Activated naive CD8-positive, alpha-beta T cell treated with anti-CD3 and anti-CD28 coated beads for 36 hours (primary cell): ENCODE results near the gene TSSK2. TPM values are rescaled to one million over a fixed set of nuclear protein-coding genes. Genes with fewer than 3 reads are reported as not detected.

Experiments
- DNase-seq: peaks from one replicate; pipeline ENCODE4 v3.0.0; 2021
- H3K27ac Mint-ChIP-seq: one replicate; pipeline ENCODE4 v1.8.0; 2022; ENCODE audit warnings: mild to moderate bottlenecking, moderate library complexity, mixed read lengths
- H3K27me3 Mint-ChIP-seq: one replicate; pipeline ENCODE4 v1.8.0; 2022; ENCODE audit warnings: mild to moderate bottlenecking, mixed read lengths
- H3K36me3 Mint-ChIP-seq: one replicate; pipeline ENCODE4 v1.8.0; 2021; ENCODE audit warnings: mild to moderate bottlenecking, mixed read lengths
- H3K4me1 Mint-ChIP-seq: one replicate; pipeline ENCODE4 v1.8.0; 2021; ENCODE audit warnings: mixed read lengths
- H3K4me3 Mint-ChIP-seq: one replicate; pipeline ENCODE4 v1.8.0; 2022; ENCODE audit warnings: mild to moderate bottlenecking, moderate library complexity, mixed read lengths
- H3K9me3 Mint-ChIP-seq: one replicate; pipeline ENCODE4 v1.8.0; 2022; ENCODE audit warnings: mixed read lengths
- total RNA-seq, 2 experiments: library from RNA; stranded (reverse); gene quantifications; one replicate each; pipeline ENCODE4 v1.2.3, GENCODE V29; 2021

Gene TSSK2
- total RNA-seq, 2 experiments from 2014 or later = not detected

GRCh38 chr22:19126309-19127273 is 4.5 kb upstream of the TSSK2 start:
- Mint-ChIP-seq H3K36me3 (no peaks in the 10 kb centered on the region), H3K27me3 (no peaks in the 10 kb centered on the region), H3K4me1 (peaks cover 8% of the 10 kb centered on the region), H3K9me3 (no peaks in the 10 kb centered on the region), H3K4me3 (no peak overlapping the region), H3K27ac (no peak overlapping the region)
- DNase-seq = no peak

GRCh38 chr22:19127329-19128008 is 3.6 kb upstream of the TSSK2 start:
- Mint-ChIP-seq H3K36me3 (no peaks in the 10 kb centered on the region), H3K27ac (no peak overlapping the region), H3K4me3 (no peak overlapping the region), H3K27me3 (no peaks in the 10 kb centered on the region), H3K9me3 (no peaks in the 10 kb centered on the region), H3K4me1 (peaks cover 7% of the 10 kb centered on the region)
- DNase-seq = no peak

DNA sequence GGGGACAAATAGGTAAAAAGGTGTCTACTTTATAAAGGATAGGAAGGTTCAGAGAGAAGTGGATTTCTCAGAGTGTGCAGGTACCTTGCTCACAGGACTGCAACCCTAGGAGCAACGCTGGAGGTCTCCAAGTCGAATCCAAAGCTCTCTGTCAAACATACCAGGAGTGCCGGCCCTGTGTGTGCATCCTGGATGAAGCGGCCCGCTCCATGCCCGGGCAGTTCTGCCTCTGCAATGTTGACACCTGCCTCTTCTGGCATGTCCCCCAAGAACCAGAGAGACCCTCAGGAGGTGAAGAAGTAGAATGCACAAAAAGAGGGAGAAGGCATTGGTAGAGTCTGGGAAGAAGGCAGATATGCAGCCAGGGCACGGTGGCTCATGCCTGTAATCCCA is 3.1 kb upstream of the TSSK2 start:
- Mint-ChIP-seq H3K4me3 (no peak overlapping the region), H3K4me1 (peaks cover 3% of the 10 kb centered on the region), H3K27ac (no peak overlapping the region), H3K9me3 (no peaks in the 10 kb centered on the region), H3K36me3 (no peaks in the 10 kb centered on the region), H3K27me3 (no peaks in the 10 kb centered on the region)
- DNase-seq = no peak

GRCh38 chr22:19128946-19129727 is 2.0 kb upstream of the TSSK2 start:
- Mint-ChIP-seq H3K4me1 (no peaks in the 10 kb centered on the region), H3K27ac (no peak overlapping the region), H3K9me3 (no peaks in the 10 kb centered on the region), H3K36me3 (peaks cover 2% of the 10 kb centered on the region), H3K4me3 (no peak overlapping the region), H3K27me3 (no peaks in the 10 kb centered on the region)
- DNase-seq = no peak

- no peak for DNase-seq
- no peaks in the 10 kb centered on the region for H3K27me3 Mint-ChIP-seq
- H3K4me3 Mint-ChIP-seq = no peak overlapping the region
- peaks cover 4% of the 10 kb centered on the region for H3K36me3 Mint-ChIP-seq
- no peaks in the 10 kb centered on the region for H3K4me1 Mint-ChIP-seq
- no peaks in the 10 kb centered on the region for H3K9me3 Mint-ChIP-seq
- no peak overlapping the region for H3K27ac Mint-ChIP-seq
Observed at GRCh38 chr22:19129871-19130270, 1.2 kb upstream of the TSSK2 start.

- Mint-ChIP-seq H3K9me3 (no peaks in the 10 kb centered on the region), H3K4me1 (peaks cover 2% of the 10 kb centered on the region), H3K27me3 (no peaks in the 10 kb centered on the region), H3K4me3 (no peak overlapping the region), H3K36me3 (peaks cover 14% of the 10 kb centered on the region), H3K27ac (no peak overlapping the region)
- no peak for DNase-seq
Observed at GRCh38 chr22:19131685-19132015, 542 bp downstream of the TSSK2 start.

DNA sequence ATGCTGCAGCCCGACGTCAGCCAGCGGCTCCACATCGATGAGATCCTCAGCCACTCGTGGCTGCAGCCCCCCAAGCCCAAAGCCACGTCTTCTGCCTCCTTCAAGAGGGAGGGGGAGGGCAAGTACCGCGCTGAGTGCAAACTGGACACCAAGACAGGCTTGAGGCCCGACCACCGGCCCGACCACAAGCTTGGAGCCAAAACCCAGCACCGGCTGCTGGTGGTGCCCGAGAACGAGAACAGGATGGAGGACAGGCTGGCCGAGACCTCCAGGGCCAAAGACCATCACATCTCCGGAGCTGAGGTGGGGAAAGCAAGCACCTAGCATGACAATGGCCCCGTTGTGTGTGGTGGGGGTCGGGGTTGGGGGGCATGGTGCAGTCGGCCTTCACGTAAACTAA is 1.0 kb downstream of the TSSK2 start:
- no peaks in the 10 kb centered on the region for H3K27me3 Mint-ChIP-seq
- peaks cover 2% of the 10 kb centered on the region for H3K4me1 Mint-ChIP-seq
- H3K36me3 Mint-ChIP-seq = peaks cover 14% of the 10 kb centered on the region
- no peak overlapping the region for H3K27ac Mint-ChIP-seq
- no peak for DNase-seq
- H3K9me3 Mint-ChIP-seq = no peaks in the 10 kb centered on the region
- no peak overlapping the region for H3K4me3 Mint-ChIP-seq

DNA sequence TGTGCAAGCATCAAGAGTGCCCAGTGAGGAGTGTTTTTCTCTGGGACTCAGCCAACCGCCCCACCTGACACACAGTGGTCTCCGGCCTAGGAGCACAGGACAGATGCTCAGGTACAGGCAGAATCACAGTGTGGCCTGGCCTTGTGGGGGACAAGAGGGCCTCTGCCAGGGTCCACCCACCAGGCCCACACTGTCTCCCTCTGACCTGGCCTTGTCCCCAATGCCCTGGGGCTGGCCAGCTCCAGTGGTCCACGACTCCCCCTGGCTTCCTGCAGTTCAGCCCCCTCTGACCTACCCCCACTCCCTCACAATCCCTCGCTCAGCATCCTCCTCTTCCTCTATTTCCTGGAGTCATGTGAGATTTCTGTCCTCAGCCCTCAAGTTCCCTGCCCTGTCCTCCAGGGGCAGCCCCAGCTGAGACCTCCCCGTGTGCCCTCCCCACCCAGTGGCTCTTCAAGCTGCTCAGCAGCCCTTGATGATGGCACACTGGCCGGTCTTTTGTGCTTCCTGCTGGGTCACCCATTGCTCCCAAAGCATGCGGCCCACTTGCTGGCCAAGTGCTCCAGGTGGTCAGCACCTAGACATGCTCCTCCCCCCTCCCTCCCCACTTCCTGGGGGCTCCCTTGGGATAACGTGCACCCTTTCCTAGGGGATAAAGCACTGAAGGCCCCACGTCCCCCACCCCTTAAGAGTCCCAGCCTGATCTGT is 1.7 kb downstream of the TSSK2 start:
- Mint-ChIP-seq H3K27ac (no peak overlapping the region), H3K9me3 (no peaks in the 10 kb centered on the region), H3K27me3 (no peaks in the 10 kb centered on the region), H3K4me1 (peaks cover 2% of the 10 kb centered on the region), H3K36me3 (peaks cover 14% of the 10 kb centered on the region), H3K4me3 (no peak overlapping the region)
- no peak for DNase-seq

- no peak for DNase-seq
- Mint-ChIP-seq H3K36me3 (peaks cover 14% of the 10 kb centered on the region), H3K9me3 (no peaks in the 10 kb centered on the region)
Observed at GRCh38 chr22:19133561-19133960, 2.5 kb downstream of the TSSK2 start.

DNA sequence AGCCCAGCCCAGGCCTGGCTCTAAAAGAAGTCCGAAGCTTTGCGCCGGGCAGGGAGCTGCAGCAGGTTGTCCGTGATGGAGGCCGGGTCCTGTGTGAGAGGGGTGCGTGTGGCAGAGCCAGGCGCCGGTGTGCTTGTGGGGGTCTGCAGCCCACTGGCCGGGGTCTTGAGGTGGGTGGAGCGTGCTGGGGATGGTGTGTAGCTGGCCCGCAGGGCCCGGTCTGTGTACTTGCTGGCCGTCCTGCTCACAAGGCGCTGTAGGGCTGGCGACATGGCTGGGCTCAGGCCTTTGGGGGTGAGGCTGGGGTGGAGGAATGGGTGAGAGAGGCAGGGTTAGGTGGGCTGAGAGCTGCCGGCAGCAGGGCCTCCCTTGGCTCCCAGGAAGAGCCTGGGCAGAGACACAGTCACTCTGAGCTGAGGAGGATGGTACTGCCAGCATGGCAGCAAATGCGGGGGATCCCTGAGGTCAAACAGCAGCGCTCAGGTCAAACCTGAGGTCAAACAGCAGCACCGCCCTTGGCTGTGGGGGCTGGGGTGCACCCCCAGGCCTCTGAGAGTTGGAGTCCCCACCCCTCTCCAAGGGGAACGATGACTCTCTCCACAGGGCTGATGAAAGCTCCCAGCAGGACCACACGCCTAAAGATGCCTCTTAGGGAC is 3.2 kb downstream of the TSSK2 start:
- H3K9me3 Mint-ChIP-seq = no peaks in the 10 kb centered on the region
- no peak overlapping the region for H3K4me3 Mint-ChIP-seq
- peaks cover 2% of the 10 kb centered on the region for H3K4me1 Mint-ChIP-seq
- H3K36me3 Mint-ChIP-seq = peaks cover 14% of the 10 kb centered on the region
- H3K27me3 Mint-ChIP-seq = no peaks in the 10 kb centered on the region
- H3K27ac Mint-ChIP-seq = no peak overlapping the region
- DNase-seq = no peak

More at GRCh38 chr22:19133561-19133960, 2.5 kb downstream of the TSSK2 start:
- H3K27ac Mint-ChIP-seq = no peak overlapping the region
- H3K4me1 Mint-ChIP-seq = peaks cover 2% of the 10 kb centered on the region
- H3K27me3 Mint-ChIP-seq = no peaks in the 10 kb centered on the region
- no peak overlapping the region for H3K4me3 Mint-ChIP-seq

- Mint-ChIP-seq H3K4me3 (no peak overlapping the region), H3K27ac (no peak overlapping the region), H3K36me3 (peaks cover 17% of the 10 kb centered on the region), H3K27me3 (no peaks in the 10 kb centered on the region), H3K9me3 (no peaks in the 10 kb centered on the region), H3K4me1 (peaks cover 2% of the 10 kb centered on the region)
- no peak for DNase-seq
Observed at GRCh38 chr22:19134874-19135273, 3.8 kb downstream of the TSSK2 start.

DNA sequence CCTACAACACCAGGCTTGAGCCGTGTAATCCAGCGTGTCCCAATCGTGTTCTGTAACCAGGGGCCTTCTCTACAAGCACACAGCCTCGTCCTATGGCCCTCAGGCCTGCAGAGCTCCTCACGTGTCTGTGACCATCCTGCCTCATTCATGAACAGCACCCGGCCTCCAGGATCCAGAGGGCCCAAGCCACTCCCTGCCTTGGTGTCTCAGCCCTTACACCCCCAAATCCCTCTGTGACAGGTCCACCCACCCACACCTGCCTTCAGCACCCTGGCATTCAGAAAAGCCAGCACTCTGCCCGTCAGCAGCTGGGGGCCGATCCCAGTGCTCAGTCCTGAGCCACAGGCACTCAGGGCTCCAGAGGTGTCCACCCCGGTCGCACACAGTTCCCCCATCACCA is 5.8 kb downstream of the TSSK2 start:
- Mint-ChIP-seq H3K36me3 (peaks cover 19% of the 10 kb centered on the region), H3K27ac (no peak overlapping the region), H3K9me3 (no peaks in the 10 kb centered on the region), H3K4me1 (peaks cover 2% of the 10 kb centered on the region), H3K27me3 (no peaks in the 10 kb centered on the region), H3K4me3 (no peak overlapping the region)
- DNase-seq = no peak

GRCh38 chr22:19137384-19138216 is 6.5 kb downstream of the TSSK2 start:
- Mint-ChIP-seq H3K4me3 (no peak overlapping the region), H3K27ac (no peak overlapping the region), H3K4me1 (peaks cover 2% of the 10 kb centered on the region), H3K9me3 (no peaks in the 10 kb centered on the region), H3K27me3 (no peaks in the 10 kb centered on the region), H3K36me3 (peaks cover 19% of the 10 kb centered on the region)
- no peak for DNase-seq
